ENCODE data around the gene ITGB2.
"Not testable (repeated sequence)": the region's sequence is repeated elsewhere in the genome, so short reads cannot be mapped to it uniquely, and the experiment has no call there.

Gene ITGB2

GRCh38 chr21:44881198-44881872 is 39.4 kb downstream of the ITGB2 start:
- DNase-seq: no peak

DNA sequence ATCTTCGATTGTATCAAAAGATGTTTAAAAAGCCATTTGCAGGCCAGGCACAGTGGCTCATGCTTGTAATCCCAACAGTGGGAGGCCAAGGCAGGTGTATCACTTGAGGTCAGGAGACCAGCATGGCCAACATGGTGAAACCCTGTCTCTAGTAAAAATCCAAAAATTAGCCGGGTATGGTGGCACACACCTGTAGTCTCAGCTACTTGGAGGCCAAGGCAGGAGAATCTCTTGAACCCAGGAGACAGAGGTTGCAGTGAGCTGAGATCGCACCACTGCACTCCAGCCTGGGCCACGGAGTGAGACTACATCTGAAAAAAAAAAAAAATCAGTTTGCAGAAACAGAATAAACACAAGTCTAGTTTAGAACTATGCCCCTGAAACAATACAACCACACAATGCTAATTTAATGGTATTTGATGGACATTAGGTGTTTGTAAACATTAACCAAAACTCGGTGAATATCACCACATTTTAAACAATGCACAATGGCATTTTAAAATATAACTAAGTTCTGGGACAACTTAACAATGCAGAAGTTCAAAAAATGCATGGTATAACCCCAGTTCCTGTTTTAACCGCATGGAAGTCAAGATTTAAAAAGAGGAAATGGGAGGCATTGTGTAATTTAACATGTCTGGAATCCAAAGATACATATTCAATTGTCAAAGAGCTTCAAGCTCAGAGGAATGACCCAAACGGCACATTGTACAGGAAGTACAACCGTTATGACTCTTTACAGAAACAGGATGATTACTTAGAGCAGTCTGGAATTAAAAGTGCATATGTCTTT is 40.1 kb downstream of the ITGB2 start:
- DNase-seq: no peak

DNA sequence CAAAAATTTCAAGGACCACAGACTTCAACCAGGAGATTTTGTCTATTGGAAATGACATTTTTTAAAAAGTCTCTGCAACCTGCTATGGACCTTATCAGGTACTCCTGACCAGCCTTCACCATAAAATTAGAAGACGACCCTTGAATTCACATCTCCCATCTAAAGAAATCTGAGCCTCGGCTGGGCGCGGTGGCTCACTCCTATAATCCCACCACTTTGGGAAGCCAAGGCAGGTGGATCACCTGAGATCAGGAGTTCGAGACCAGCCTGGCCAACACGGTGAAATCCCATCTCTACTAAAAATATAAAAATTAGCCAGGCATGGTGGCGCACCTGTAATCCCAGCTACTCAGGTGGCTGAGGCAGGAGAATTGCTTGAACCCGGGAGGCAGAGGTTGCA is 41.5 kb downstream of the ITGB2 start:
- DNase-seq: not testable (repeated sequence)

DNA sequence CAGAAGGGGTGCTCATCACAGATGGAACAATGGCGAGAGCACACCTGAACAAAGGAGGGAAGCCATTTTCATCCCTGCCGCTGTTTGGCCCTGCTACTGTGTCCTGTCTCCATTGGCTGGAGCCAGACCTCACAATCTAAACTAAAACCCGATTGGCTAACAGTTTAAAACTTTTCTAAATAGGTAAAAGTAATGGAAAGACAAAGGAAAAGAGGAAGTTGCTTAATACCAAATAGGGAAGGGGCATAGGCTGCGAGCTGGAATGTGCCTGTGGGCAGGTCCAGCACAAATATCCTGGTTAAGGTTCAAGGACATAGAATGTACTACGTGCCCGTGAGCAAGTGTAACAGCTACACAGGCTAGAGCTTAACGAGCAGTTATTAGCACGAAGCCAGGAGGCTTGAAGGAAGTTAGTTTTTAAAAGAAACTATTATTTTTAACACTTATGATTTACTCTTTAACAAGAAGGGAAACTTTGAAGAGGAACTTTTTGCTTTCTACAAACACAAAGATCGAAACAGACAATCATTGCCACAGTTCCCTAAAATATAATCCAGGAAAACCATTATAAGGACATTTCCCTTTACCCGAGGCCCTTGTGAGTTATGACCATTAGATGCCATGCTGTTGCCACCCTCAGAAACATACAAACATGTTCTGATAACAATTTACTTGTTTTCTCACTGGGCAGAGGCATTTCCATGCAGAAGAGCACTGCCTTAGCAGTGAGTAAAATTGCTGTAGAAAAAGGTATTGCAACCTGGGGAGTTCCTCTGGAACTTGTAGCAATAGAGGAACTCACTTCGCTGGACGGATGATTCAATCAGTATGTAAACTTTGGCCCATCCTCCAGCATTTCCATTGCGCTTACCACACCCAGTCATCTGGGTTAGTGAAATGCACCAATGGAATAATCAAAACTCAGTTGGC is 42.4 kb downstream of the ITGB2 start:
- DNase-seq: no peak

GRCh38 chr21:44876849-44877575 is 43.7 kb downstream of the ITGB2 start:
- no peak for DNase-seq

GRCh38 chr21:44875316-44875700 is 45.4 kb downstream of the ITGB2 start:
- DNase-seq: peak in 1 of 2 donors; percentile 14

GRCh38 chr21:44874497-44875315 is 46.0 kb downstream of the ITGB2 start:
- peak in 1 of 2 donors; percentile 16 for DNase-seq

GRCh38 chr21:44874240-44874496 is 46.5 kb downstream of the ITGB2 start:
- DNase-seq: no peak

DNA sequence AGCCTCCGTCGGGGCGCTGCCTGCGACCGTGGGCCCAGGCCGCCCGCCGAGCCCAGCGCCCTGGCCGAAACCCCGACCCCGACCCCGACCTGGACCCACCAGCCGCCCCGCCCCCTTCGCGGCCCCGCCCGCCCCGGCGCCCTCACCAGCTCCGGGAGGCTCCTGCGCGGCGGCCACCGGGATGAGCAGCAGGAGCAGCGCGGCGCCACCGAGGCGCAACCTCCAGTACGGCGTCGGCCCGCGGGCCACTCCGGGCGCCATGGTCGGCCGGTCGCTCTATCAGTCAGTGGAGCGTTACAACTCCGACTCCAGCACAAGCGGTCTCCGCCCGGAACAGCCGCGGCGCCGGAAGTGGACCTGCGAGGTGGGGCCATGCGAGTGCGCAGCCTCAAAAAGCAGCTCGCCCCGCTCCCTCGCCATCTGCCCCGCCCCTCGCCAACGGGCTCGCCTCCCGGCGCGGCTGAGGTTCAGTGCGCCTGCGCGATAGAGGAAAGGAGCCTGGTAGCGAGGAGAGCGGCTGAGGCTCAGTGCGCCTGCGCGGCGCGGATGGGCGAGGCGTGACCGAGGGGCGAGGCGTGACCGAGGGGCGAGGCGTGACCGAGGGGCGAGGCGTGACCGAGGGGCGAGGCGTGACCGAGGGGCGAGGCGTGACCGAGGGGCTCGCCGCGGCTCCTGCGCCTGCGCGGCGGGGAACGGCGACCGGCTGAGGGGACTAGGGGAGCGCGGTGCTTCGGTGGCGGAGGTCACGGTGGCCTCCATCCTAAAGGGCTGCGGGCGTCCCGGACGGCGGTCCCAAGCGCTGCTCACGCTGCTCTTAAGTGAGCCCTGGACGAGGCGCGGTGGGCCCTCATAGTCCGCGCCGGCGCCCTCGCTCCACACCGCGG is 47.1 kb downstream of the ITGB2 start, which contains the start of gene PTTG1IP:
Gene PTTG1IP (minus strand): TSS at position 335 of the 884 bp plus-strand sequence. CDS start 74 bp downstream, at position 261.
- peak; percentile 99 for DNase-seq

- no peak for DNase-seq
These were observed 47.9 kb downstream of the ITGB2 start for GRCh38 chr21:44872649-44873355.

DNA sequence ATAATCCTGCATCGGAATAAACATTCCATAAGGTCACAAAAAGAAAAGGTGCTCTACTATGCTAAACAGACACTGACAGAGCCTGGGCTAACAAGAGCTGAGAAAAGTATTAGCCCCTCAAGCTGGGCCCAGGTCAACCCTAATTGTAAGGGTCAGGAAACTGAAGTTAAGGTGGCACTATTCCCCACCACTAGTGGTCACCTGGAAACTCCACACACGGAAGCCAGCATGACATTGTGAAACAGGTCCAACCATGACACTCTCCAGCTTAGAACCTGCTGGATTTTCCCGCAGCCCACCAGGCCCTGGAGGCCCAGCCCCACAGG is 48.4 kb downstream of the ITGB2 start:
- DNase-seq: no peak

DNA sequence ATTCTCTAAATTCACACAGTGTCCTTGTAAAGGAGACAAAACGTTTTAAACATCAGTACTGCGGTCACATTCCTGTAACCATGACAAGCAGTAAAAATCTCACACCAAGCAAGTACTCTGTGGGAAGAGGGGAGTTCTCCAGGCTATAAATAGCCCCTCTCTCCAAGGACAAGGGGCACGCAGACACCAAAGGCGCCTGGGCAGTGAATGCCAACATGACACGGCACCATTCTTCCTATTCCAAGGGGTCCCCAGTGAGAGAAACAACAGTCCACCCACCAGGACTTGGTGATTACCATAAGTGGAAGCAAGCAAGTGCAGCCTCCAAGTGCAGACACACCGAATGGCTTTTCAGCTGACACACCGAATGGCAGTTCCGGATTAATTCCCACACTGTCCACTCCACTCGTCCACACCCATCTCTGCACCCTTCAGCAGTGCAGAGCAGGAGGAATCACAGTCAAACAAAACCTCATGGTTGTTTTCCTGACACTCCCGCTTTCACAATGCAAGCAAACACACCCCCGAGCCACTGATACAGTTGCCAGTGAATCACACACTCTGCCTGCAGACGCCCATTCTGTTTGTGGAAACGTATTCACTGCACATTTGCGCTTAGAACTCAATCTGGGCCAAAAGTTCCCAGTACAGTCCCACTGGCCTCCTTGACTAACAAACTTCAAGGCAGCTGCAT is 49.0 kb downstream of the ITGB2 start:
- peak; percentile 33 to 46 for DNase-seq

- no peak for DNase-seq
These were observed 49.8 kb downstream of the ITGB2 start for GRCh38 chr21:44870748-44871495.

DNA sequence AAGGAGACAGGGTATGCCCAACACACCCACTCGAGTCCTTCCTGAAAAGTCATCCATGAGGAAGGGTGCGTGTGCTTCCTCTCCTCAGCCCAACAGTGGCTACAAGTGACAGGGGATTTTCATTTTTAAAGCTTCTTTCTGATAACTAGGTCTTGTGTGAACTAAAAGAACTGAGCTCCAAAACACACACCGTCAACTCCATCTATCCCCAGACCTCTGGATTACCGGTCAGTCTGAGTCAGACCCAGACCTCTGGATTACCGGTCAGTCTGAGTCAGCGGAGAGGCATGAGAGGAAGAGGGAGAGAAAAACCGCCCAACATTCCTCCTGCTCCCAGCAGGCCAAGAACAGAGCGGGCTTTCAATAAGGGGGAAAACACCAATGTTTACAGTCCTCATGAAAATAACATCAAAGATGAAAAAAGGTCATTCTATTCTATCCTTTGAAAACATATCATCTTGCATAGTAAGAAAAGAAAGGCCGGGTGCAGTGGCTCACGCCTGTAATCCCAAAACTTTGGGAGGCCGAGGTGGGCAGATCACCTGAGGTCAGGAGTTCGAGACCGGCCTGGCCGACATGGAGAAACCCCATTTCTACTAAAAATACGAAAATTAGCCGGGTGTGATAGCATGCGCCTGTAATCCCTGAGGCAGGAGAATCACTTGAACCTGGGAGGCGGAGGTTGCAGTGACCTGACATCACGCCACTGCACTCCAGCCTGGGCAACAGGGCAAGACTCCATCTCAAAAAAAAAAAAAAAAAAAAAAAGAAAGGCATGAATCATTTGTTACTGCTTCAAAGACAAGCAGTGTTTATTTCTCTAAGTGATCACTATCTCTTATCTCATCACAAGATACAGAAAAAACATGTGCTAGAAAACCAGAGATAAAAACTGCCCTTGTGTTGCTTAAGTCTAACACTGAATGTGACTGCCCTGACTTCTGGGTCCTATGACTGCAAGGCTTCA is 50.6 kb downstream of the ITGB2 start:
- no peak for DNase-seq

DNA sequence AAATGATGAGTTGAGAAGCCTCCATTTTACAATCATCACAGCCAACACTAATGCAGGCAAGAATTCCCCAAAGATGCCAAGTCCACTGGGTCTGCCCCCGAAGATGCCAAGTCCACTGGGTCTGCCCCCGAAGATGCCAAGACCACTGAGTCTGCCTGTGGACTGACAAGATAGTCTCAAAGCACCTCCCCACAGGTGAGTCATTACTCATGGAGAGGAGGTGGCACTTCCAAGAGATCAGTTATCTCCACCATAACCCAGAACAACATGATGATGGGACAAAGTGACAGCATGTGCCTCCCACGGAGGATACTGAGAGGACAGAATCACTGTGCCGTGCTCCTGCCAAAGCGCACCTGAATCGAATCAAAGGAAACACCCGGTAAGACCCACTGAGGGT is 52.0 kb downstream of the ITGB2 start:
- DNase-seq: peak in 1 of 2 donors; percentile 33

GRCh38 chr21:44867999-44868700 is 52.5 kb downstream of the ITGB2 start:
- peak; percentile 30 to 33 for DNase-seq

DNA sequence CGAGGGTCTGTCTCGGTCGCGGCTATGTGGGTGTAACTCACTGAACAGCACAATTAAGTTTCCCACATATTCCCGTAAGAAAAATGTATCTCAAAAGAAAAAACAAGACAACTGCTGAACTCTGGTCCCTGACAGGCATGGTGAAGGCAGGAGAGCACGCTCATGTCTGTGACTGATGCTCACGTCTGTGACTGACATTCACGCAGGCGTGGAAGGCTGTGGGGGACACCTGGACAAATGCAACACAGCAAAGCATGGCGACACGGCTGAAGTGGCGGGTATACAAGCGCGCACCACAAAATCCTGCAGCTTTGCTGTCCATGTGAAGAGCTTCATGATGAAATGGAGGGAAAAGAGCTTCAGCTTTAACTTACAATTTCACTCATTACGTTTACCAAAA is 53.2 kb downstream of the ITGB2 start:
- DNase-seq: no peak

Data from activated CD4-positive, alpha-beta T cell treated with anti-CD3 and anti-CD28 coated beads for 4 hours (primary cell).